Measurements from ENCODE around the gene UTP25.

Gene UTP25

DNA sequence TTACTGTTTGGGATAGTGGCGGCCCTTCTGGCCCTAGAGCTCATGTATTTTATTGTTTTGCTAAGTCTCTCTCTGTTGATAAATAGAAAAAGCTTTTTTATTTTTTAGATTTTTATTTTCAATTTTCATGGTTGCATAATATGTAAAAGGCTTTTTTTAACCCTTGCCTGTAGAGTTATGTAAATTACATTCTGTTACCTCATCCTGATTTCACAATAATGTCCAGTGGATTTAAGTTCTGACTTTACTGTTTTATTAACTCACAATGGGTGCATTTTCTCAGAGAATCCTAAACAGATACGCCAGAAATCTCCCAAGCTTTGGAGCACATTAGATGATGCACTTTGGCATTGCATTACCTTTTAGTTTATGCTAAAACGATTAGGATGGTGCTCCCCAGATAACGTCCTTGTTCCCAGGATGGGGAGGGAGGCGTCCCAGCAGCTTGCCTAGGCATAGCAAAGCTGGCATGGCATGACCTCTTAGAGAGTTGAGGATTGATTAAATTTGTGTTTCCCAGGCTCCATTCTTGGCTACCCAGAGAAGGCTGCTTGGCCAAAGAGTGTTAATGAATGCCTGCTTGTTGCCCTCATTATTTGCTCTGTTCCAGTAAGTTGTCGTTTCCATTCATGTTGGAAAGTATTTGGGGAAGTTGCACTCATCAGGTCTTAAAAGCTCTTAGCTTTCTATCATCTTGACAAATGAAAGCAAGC lies 17.1 kb downstream of the UTP25 start:
- DNase-seq, result no peak

DNA sequence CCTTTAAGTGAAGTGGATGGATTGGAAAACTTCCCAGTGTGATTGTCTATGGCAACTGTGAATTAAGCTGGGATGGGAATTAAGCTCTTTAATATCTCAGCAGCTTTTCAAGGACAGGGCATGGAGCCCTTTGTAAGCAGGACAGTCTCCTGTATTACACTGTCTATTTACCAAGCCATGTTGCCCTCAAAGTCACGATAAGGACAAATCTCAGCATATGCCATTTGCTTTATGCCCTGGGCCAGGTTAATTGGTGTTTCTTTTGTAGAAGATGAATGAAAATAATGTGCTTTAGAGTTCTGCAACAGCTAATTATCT lies 17.6 kb downstream of the UTP25 start:
- no peak for DNase-seq

DNA sequence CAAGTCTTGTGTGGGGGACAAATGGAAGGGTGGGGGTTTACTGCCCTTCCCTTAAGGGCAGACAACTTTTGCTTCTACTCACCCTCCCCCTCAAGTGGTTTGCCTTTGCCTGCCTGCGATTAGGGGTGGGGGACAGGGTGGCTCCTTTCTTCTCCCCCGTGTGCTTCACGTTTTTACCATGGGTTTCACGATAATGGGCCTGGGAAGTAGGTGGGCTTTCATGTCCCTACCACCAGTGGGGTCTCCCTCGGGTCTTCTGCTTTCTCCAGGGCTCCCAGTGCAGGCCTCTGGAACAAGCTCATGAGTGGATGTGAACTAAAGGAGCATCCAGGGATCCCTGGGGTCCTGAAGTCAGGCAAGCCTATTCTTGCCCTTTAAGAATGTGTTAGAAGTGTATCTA lies 21.6 kb downstream of the UTP25 start:
- no peak for DNase-seq

DNA sequence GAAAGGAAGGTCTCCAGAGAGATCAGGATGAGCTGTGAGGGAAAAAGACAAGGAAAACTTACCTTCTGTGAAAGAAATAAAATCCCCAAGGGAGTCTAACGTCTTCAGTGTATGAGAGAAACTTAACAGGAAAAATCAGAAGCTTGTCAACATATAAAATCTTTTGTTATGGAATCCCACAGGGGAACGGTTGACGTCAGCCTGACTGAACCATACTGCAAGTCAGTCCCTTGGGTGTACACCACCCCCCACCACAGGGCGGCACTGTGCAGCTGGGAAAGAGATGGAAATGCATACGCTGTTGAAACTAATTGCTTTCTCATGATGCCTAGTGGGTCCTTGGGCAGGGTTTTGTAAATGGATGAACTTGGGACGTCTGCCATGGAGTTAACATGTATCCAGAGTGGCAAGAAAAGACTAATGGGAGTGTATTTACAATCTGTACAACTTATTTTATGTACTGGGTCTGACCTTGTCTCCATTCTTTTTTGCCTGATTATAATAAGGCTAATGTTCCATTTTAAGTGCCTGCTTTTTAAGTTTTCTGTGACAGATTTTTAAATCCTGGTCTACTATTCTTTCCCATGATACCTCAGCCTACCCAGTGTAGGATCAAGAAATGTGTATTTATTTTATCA lies 22.7 kb downstream of the UTP25 start:
- DNase-seq, result peak; percentile 44

DNA sequence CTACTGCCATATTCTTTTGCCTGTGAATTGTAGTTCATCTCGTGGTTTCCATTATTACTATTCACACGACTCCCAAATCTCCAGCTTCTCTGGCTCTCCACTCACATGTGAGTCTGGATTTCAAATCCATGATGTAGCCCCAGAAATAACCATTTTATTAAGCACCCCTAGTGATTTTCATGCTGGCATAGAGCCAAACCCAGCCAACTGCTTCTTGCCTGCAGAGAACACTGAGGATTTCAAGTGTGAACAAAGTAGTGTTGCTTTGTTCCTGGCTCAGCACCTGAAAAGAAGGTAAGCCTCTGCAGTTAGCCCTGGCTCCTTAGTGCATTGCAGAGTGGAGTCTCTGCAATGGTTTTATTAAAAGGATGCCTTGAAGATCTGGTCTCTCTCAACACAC lies 25.9 kb downstream of the UTP25 start:
- DNase-seq, result no peak

DNA sequence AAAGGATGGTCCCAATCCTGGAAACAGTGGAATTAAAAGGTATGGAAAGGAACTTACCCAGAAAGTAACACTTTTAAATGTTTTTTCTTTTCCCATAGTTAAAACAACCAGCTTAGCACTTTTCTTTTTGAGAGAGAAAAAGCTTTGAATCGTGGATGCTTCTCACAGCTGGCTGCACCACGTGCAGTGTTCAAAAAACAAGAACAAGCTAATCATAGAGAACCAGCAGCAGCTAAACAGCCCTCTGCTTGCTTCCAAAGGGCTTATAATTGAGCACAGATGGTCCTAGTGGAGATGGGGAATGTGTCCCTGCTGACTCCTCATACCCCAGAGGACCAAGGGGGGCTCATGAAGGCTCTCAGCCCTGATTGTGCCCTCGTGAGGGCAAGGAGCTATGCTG lies 26.4 kb downstream of the UTP25 start:
- DNase-seq, result no peak

DNA sequence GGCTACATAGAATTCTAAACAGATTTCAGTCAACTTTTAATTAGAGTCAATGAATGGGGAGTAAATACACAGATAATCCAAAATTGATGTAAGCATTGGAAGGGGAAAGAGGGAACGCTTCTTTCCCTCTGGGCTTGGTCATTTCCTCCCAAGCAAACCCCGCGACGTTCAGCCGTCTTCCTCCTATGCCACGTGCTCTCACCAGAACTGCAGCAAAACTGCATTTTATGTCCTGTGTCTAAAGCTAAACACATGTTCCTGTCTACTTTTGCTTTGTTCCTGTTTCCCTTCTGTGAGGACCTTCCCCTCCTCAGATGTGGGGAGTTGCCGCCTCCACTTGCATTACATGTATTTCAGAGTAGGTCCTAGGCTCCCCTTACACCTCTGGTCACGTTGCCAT lies 27.2 kb downstream of the UTP25 start:
- DNase-seq, result no peak

DNA sequence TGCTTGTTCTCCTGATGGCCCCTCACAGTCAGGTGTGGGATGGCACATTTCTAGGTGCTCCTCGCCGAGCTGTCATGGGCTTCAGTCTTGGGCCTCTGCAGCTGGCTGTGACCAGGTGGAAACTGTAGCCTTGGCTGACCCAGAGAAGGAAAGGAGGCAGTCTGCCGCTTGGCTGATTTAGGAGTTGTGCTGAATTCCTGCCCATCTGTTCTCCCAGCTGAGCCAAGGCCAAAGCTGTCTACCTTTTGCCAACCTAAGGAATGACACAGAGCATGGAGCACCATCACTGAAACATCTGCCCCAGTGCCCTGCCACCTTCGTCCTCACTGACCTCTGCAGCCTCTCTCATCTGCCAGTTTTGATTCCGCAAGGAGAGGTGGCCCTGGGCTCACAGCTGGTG lies 27.9 kb downstream of the UTP25 start:
- no peak for DNase-seq

DNA sequence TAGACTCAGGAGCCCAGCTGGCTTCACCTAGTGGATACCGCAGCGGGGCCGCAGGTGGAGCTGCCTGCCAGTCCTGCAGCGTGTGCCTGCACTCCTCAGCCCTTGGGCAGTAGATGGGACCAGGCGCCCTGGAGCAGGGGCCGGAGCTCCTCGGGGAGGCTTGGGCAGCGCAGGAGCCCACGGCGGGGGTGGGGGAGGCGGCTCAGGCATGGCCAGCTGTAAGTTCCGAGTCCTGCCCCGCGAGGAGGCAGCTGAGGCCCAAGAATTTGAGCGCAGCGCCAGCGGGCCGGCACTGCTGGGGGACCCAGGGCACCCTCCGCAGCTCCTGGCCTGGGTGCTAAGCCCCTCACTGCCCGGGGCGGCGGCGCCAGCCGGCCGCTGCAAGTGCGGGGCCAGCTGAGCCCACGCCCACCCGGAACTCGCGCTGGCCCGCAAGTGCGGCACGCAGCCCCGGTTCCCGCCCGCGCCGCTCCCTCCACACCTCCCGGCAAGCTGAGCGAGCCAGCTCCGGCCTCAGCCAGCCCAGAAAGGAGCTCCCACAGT lies 30.9 kb downstream of the UTP25 start:
- no peak for DNase-seq

DNA sequence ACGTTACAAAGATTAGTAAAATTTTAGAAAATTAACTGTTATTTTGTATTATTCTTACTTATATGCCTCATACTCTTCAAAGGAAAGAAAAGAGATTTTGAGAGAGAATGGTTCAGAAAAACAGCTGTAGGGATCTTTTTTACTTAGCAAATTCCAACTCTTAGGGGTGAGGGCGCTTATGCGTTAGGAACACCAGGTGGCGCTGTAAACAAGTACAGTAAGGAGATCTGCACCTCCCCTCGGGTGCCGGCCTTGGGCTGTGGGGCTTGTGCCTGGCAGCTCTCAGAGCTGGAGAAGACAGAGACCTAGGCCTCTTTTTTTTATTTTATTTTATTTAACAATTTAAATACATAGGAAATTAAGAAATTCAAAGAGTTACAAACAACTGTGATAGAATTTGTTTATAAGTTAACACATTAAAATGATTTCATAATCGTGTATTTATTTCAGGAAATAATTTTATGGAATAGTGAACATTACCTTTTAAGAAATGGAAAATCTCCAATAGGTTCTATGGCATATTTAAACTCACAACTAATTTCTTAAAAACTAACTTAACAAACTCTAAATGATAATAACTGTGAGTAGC lies 32.6 kb downstream of the UTP25 start:
- DNase-seq, result peak; percentile 69

DNA sequence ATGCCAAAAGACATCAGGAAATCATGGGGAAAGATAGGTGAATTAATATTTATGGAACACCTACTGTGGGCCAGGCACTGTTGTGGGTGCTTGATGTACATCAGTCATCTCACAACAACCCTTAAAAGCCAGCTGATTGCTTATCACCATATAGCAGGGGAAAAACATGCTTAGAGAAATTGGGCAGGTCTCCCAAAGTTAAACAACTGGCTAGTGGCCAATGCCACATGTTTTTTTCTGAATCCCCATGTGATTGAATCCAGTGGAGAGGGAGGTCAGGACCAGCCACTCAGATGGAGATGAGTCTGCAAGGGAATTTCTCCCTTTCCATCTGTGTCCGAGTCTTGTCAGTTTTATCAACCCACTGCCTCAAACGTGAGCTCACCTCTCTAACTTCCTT lies 33.5 kb downstream of the UTP25 start:
- no peak for DNase-seq

DNA sequence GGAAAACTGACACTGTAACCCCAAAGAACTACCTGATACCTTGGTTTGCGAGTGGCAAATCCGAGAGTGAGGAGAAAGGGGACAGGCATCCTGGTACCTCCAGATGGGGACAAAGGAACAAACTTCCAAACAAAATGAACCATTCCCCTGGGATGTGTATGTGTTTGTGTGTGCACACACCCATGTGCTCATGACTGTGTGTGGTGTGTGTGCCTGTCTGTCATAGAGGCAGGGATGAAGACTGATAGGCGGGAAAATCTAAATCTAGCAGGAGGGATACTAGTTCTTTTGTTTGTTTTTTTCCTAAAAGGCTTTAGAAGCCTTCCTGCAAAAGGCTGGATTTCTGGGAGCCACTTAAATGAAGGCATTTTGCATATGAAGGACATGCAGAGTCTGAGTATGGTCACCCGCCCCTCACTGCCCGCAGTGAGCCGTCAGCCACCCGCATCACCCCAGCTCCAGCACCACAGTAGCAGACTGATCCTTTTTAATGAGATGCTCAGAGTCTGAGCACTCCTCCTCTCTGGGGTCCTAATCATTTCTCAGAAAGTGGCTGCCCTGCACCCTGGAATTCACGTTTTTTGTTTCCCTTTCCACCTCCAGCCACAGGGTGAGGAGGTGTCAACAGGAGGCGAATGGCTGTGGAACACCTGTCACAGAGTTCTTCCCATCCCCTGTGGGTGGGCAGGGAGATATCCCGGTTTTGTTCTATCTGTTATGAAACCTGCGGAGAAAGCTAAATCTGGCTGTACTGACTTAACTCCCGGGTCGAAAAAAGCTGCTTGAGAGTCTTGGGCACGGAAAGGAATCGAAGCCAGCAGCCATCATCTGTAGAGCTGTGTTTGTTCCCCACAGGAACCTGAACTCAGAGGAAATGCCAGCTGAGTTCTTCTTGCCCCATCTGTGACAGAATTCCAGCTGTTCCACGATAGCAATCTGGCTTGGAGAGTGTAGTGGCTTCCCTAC lies 34.9 kb downstream of the UTP25 start:
- no peak for DNase-seq

DNA sequence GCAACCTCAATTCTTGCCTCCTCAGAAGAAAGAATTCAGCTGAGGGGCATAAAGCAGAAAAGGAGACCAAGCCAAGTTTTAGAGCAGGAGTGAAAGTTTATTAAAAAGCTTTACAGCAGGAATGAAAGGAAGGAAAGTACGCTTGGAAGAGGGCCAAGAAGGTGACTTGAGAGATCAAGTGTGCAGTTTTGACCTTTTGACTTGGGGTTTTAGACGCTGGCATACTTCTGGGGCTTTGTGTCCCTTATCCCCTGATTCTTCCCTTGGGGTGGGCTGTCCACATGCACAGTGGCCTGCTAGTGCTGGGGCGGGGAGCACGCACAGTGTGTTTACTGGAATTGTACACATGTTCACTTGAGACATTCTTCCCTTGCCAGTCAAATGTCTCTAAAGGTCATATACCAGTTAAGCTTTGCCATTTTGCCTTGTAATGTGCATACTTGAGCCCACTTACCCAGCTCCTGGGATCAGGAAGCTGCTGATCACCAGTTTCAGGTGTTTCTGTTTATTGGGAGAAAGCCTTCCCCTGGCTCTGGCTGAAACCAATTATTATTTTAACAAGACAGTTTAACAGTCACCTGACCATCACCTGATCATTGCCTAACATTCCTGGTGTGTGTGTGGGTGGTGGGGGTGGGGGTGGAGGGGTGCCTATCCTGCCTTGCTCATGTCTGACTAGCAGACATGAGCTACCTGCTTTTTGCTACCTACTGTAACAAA lies 36.2 kb downstream of the UTP25 start:
- no peak for DNase-seq

DNA sequence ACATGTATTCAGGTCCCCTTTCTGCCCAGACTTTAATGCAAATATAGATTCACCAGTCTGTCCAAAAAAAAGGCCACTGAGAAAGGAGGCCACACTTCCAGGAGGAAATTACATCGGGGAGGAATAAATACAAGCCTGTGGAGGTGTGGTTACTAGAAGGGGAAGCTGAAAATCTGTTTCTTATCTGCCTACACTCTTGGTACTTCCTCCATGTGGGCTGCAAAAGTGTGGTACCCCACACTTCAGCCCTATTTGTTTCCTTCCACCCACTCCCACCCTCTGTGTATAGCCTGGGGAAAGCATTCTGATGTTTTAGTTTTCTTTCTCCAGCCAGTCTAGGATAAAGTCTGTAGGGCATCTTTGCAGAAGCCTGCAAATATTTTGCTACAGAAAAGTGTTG lies 38.4 kb downstream of the UTP25 start:
- DNase-seq, result no peak

DNA sequence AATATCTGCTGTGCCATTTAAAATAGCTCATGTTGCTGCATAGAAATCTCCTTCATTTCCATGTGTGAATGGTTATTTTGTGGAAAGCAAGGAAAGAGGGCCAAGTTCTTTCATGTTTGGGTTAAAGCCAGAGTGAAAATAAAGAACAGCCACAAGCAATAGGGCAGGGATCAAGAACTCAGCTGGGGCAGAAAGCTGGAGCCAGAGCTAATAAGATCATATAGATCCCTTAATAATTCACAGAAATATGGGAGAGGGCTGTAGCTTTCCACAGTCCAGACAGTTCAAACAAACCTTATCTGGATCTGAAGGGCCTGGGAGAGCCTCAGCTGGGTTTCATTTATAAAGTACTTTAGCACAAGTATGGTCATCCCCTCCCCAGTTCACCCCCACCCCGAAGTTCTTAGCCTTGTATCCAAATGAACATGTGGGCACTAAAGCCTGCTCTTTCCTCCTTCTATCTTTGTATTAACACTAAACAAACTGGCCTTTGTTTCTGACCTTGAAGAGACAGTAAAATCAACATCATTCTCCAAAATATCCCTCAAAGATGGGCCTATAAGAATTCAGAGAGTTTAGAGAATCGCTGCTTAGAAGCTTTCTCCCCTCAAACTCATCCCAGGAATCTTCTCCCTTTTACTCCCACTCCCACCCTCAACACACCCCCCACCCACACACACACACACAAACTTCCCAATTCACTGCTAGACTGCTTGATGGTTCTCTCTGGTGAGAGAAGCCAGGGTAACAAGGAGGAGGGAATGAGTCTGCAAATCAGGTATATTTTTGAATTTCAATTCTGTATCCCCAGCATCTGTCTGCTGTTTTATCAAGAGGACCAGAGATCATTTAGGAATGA lies 41.7 kb downstream of the UTP25 start:
- no peak for DNase-seq

DNA sequence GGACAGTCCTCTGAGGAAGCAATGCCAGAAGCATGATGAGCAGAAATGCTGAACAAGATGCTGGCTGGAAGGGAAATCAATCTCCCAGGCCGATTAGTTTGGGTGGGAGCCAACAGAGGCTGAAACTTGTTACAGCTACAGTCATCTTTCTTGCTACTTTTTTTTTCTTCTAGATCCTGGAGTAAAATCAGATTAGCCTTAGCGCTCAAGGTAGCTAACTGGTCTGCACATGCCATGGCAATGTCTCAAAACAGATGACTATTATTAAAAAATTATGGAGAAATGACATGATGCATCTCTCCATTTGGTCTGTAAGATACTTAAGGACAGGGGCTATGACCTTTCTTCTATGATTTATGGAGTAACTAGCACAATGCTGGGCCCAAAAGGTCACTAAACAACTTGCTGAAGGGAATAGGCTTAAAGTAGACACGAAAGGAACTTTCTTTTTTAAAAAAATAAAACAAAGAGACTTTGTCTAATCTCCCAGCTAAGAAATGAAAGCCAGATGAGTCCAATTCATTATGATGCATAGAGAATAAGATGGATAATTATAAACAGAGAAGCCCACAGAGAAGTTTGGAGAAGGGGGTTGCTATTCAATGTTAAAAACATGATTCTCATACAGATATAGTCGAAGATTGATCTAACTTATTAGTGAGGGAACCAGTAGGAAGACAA lies 42.5 kb downstream of the UTP25 start:
- DNase-seq, result no peak

DNA sequence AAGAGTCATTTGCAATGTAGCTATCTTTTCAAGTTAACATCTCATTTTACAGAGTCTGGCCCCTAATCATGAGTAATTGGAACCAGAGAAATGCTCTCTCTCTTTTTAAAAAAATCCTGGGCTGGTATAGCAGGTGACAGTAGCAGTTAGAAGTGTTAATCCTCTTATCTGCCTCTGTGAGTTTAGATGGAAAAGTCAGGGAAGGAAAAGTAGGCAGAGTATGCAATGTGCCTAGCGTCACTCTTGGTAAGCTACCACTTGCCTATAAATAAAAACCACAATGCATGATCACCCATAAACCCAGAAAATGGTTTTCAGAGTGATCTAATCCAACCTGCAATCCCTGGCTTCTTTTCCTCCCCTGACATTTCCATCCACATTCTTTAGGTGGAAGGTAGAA lies 43.2 kb downstream of the UTP25 start:
- no peak for DNase-seq

DNA sequence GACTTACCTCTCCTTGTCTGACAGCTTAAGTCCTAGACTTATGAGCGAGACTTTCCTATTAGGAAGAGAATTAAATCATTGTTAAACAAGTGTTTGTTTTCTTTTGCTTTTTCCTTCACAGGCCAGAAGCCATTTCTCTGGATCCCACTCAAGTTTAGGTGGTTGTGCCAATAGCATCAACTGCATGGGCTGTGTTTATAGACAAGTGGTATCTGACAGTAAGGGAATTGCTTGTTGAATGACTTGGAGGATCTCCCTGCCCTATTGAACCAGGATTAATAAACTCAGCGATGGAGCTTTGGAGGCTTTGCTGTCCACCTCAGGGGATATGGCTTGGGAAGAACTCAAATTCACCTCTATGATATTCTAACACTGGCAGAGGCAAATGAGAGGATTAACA lies 43.7 kb downstream of the UTP25 start:
- DNase-seq, result no peak

DNA sequence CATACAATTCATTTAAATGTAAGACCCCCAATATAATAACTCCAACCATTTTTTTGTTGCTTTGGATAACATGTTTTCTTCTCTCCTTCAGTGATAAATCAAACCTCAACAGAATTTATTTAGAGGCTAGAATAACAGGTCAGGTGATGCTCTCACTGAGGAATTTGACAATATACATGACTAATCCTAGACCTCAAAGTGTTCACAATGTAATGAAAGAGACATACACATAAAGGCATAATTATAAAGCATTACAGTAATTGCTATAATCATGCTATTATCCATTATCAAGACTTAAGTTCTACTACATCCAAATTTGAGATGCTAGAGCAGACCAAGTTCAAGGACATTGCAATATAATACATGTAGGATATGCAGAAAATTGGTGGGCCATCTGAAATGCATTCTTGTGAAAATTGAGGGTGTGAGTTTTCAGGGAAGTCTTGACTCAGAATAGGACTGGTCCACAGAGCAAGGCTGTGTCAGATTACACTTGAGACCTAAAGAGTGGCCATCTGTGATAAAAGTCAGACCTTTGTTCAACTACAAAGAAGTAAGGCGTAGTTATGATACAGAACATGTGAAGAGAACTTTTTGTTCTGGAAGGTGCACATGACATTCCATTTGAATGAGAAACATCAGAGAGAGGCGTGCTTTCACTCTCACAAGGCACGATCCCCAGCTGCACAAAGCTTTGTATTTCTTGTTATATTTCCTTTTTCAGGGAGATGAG lies 45.5 kb downstream of the UTP25 start:
- DNase-seq, result no peak

DNA sequence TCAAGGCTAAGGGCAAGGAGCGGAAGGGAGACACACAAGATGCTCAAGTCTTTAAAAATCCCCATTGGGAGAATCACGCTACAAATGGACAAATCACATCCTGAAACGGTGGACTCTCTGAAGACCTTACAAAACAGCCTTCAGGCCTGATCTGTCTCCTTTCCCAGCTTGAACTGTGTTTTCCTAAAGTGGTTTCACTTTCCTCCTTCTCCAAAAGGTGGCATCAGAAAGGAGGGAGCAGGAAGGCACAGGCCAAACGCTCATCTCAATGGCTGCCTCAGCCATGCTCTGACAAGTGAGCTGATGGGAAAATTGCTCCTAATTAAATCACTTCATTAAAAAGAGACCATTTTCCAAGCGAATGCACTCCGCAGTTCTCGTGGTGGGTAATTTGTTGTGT lies 47.7 kb downstream of the UTP25 start:
- no peak for DNase-seq
